Measurements from ENCODE around the gene CST9L. TPM values are rescaled to one million over a fixed set of nuclear protein-coding genes. Genes with fewer than 3 reads are reported as not detected.

The CST9L gene
- total and polyA plus RNA-seq, 2 of the 13 experiments (the other 11 are each of a cell fraction or from before 2014, with no cell fraction given) = 0.15 TPM; not detected in 1

- TF ChIP-seq ZNF280B (CRISPR knock-in tag; IDR thresholded peaks at IDR 0.05; ENCODE audit: borderline replicate concordance) (no peak), ZNF816 (CRISPR knock-in tag; IDR thresholded peaks at IDR 0.05; ENCODE audit: borderline replicate concordance) (0 out of 2 replicates have a peak, but pooled peaks have one; percentile 37), NFYC (CRISPR knock-in tag; IDR thresholded peaks at IDR 0.05) (no peak), MTA1 (CRISPR knock-in tag; IDR thresholded peaks at IDR 0.05; ENCODE audit: borderline replicate concordance) (peak; percentile 53; the same call in 1 of the 2 replicates), ZNF773 (CRISPR knock-in tag; IDR thresholded peaks at IDR 0.05; ENCODE audit: borderline replicate concordance) (no peak), STAG1 (CRISPR knock-in tag; IDR thresholded peaks at IDR 0.05) (peak; percentile 47), ZNF772 (CRISPR knock-in tag; IDR thresholded peaks at IDR 0.05) (peak; percentile 12; the same call in 1 of the 2 replicates), ZNF891 (CRISPR knock-in tag; IDR thresholded peaks at IDR 0.05) (0 out of 2 replicates have a peak, but pooled peaks have one; percentile 23), MXD3 (CRISPR knock-in tag; IDR thresholded peaks at IDR 0.05) (peak; percentile 31; the same call in 1 of the 2 replicates), TBX2 (CRISPR knock-in tag; IDR thresholded peaks at IDR 0.05; ENCODE audit: borderline replicate concordance) (peak; percentile 54; the same call in 1 of the 2 replicates), ZNF326 (CRISPR knock-in tag; IDR thresholded peaks at IDR 0.05; ENCODE audit: borderline replicate concordance) (no peak)
Observed at GRCh38 chr20:23605867-23606651, 37.8 kb upstream of the CST9L start, which contains the start of gene CST9 (continued).
